HUES6 (cell line): ENCODE data around the gene NPHP3.

Source experiments
- H3K27ac ChIP-seq: 2 replicates; pipeline ENCODE4 v1.7.0; 2013; ENCODE audit warnings: low read depth, mild to moderate bottlenecking, low read length, inconsistent platforms
- H3K27me3 ChIP-seq: 2 replicates; pipeline ENCODE4 v1.6.1; 2013; ENCODE audit warnings: low read length; ENCODE audit not compliant: control insufficient read depth, insufficient read depth
- H3K36me3 ChIP-seq: 2 replicates; pipeline ENCODE4 v1.6.1; 2013; ENCODE audit warnings: low read length; ENCODE audit not compliant: control insufficient read depth, insufficient read depth
- H3K4me1 ChIP-seq: 2 replicates; pipeline ENCODE4 v1.6.1; 2013; ENCODE audit warnings: low read length; ENCODE audit not compliant: control insufficient read depth, insufficient read depth
- H3K4me3 ChIP-seq: 2 replicates; pipeline ENCODE4 v1.5.1; 2013; ENCODE audit warnings: low read depth, low read length
- H3K9ac ChIP-seq: one replicate; pipeline ENCODE4 v1.6.1; 2013; ENCODE audit warnings: mild to moderate bottlenecking, low read length
- H3K9me3 ChIP-seq: 2 replicates; pipeline ENCODE4 v1.6.1; 2013; ENCODE audit warnings: low read depth, low read length; ENCODE audit not compliant: control insufficient read depth, insufficient read depth

NPHP3 gene

GRCh38 chr3:132694991-132695390, 27.2 kb downstream of the NPHP3 start:
- Histone ChIP-seq H3K36me3 (peaks cover 88% of the 10 kb centered on the region), H3K27me3 (no peaks in the 10 kb centered on the region), H3K9me3 (no peaks in the 10 kb centered on the region), H3K4me1 (no peaks in the 10 kb centered on the region), H3K9ac (no peak overlapping the region), H3K4me3 (no peak overlapping the region), H3K27ac (no peak overlapping the region)

- Histone ChIP-seq H3K4me1 (no peaks in the 10 kb centered on the region), H3K4me3 (no peak overlapping the region), H3K9ac (no peak overlapping the region), H3K36me3 (peaks cover 79% of the 10 kb centered on the region), H3K27me3 (no peaks in the 10 kb centered on the region), H3K9me3 (no peaks in the 10 kb centered on the region), H3K27ac (no peak overlapping the region)
Measured at GRCh38 chr3:132690040-132690439, 32.2 kb downstream of the NPHP3 start.

GRCh38 chr3:132682201-132682600, 40.0 kb downstream of the NPHP3 start:
- Histone ChIP-seq H3K4me3 (no peak overlapping the region), H3K27me3 (no peaks in the 10 kb centered on the region), H3K9ac (no peak overlapping the region), H3K27ac (no peak overlapping the region), H3K36me3 (peaks cover 65% of the 10 kb centered on the region), H3K4me1 (no peaks in the 10 kb centered on the region), H3K9me3 (no peaks in the 10 kb centered on the region)

- no peak overlapping the region for H3K27ac ChIP-seq
- no peaks in the 10 kb centered on the region for H3K27me3 ChIP-seq
- H3K4me1 ChIP-seq = no peaks in the 10 kb centered on the region
- no peaks in the 10 kb centered on the region for H3K9me3 ChIP-seq
- no peak overlapping the region for H3K9ac ChIP-seq
- no peak overlapping the region for H3K4me3 ChIP-seq
- H3K36me3 ChIP-seq = peaks cover 71% of the 10 kb centered on the region
Measured at GRCh38 chr3:132681421-132681820, 40.8 kb downstream of the NPHP3 start.

- no peak overlapping the region for H3K4me3 ChIP-seq
- H3K36me3 ChIP-seq = peaks cover 78% of the 10 kb centered on the region
Measured at GRCh38 chr3:132679911-132680310, 42.3 kb downstream of the NPHP3 start.

GRCh38 chr3:132675408-132675807, 46.8 kb downstream of the NPHP3 start:
- Histone ChIP-seq H3K9ac (no peak overlapping the region), H3K36me3 (peaks cover 83% of the 10 kb centered on the region), H3K4me1 (no peaks in the 10 kb centered on the region), H3K27ac (no peak overlapping the region), H3K9me3 (no peaks in the 10 kb centered on the region), H3K27me3 (no peaks in the 10 kb centered on the region), H3K4me3 (no peak overlapping the region)

More at GRCh38 chr3:132679911-132680310, 42.3 kb downstream of the NPHP3 start:
- Histone ChIP-seq H3K27me3 (no peaks in the 10 kb centered on the region), H3K27ac (no peak overlapping the region), H3K4me1 (no peaks in the 10 kb centered on the region), H3K9me3 (no peaks in the 10 kb centered on the region), H3K9ac (no peak overlapping the region)

GRCh38 chr3:132669256-132669777, 52.9 kb downstream of the NPHP3 start:
- Histone ChIP-seq H3K36me3 (peaks cover 63% of the 10 kb centered on the region), H3K9me3 (no peaks in the 10 kb centered on the region), H3K27ac (no peak overlapping the region), H3K9ac (no peak overlapping the region), H3K27me3 (no peaks in the 10 kb centered on the region), H3K4me3 (no peak overlapping the region), H3K4me1 (0 out of 2 replicates have a peak, but pooled peaks cover 6% of the 10 kb centered on the region)

GRCh38 chr3:132665230-132665745, 56.9 kb downstream of the NPHP3 start:
- H3K9ac ChIP-seq = no peak overlapping the region
- H3K4me1 ChIP-seq = 0 out of 2 replicates have a peak, but pooled peaks cover 6% of the 10 kb centered on the region
- no peak overlapping the region for H3K27ac ChIP-seq
- no peaks in the 10 kb centered on the region for H3K9me3 ChIP-seq
- no peak overlapping the region for H3K4me3 ChIP-seq
- peaks cover 25% of the 10 kb centered on the region for H3K36me3 ChIP-seq
- no peaks in the 10 kb centered on the region for H3K27me3 ChIP-seq

- Histone ChIP-seq H3K4me1 (no peaks in the 10 kb centered on the region), H3K27ac (no peak overlapping the region), H3K27me3 (no peaks in the 10 kb centered on the region), H3K9me3 (no peaks in the 10 kb centered on the region), H3K9ac (no peak overlapping the region), H3K36me3 (peaks cover 11% of the 10 kb centered on the region), H3K4me3 (no peak overlapping the region)
Measured at GRCh38 chr3:132662212-132662611, 60.0 kb downstream of the NPHP3 start.

- H3K4me1 ChIP-seq = no peaks in the 10 kb centered on the region
- peak overlapping the region; percentile 97 for H3K9ac ChIP-seq
- H3K4me3 ChIP-seq = peak overlapping the region; percentile 92
- H3K9me3 ChIP-seq = no peaks in the 10 kb centered on the region
- no peaks in the 10 kb centered on the region for H3K36me3 ChIP-seq
- H3K27ac ChIP-seq = no peak overlapping the region
- H3K27me3 ChIP-seq = no peaks in the 10 kb centered on the region
Measured at GRCh38 chr3:132661101-132661500, 61.1 kb downstream of the NPHP3 start.

- peak overlapping the region; percentile 63; the same call in 1 of the 2 replicates for H3K27ac ChIP-seq
- no peaks in the 10 kb centered on the region for H3K36me3 ChIP-seq
- peak overlapping the region; percentile 92 for H3K4me3 ChIP-seq
- no peaks in the 10 kb centered on the region for H3K27me3 ChIP-seq
- peak overlapping the region; percentile 97 for H3K9ac ChIP-seq
- no peaks in the 10 kb centered on the region for H3K4me1 ChIP-seq
- no peaks in the 10 kb centered on the region for H3K9me3 ChIP-seq
Measured at GRCh38 chr3:132660811-132661070, 61.5 kb downstream of the NPHP3 start.
